ENCODE measurements around the gene SLC33A1.
"Not testable (repeated sequence)": the region's sequence is repeated elsewhere in the genome, so short reads cannot be mapped to it uniquely, and the experiment has no call there.

SLC33A1 gene

GRCh38 chr3:155870945-155871745 lies 16.9 kb upstream of the SLC33A1 start:
- H3K4me3 ChIP-seq (ENCODE audit: low read length): peak overlapping the region; percentile 91
- TF ChIP-seq ZNF274 (IDR thresholded peaks at IDR 0.05; ENCODE audit: low read depth, low read length): no peak

DNA sequence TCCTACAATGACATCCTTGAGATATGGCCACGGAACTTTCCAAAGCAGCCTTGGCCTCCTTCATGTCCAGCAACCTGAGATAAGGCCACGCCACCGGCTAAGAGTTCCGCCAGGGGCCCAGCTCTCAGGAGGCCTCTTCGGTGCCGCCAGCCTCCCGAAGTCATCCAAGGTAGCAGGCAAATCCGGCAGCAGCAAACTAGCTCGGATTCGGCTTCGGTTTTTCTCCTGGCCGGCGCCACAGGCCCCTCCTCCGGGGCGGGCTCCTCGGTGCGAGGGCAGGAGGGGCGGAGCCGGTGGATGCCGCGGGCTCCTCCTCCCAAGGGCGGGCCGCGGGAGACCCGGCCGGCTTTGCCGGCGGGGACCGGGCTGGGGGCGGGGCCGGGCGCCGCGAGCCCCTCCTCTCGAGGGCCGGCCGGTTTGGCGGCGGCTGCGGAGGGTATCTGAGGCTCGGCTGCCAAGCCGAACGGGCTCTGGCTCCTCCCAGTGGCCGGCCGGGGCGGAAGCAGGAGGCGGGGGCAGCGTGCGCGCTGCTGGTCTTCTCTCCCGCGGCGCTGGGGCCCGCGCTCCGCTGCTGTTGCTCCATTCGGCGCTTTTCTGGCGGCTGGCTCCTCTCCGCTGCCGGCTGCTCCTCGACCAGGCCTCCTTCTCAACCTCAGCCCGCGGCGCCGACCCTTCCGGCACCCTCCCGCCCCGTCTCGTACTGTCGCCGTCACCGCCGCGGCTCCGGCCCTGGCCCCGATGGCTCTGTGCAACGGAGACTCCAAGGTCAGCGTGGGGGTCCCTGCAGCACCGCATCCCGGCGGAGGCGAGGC lies 16.1 kb upstream of the SLC33A1 start, which contains the start of gene GMPS:
GMPS (plus strand) TSS at position 518 of the 812 bp plus-strand sequence; CDS start at position 739, 221 bp downstream.
- TF ChIP-seq ZNF274 (IDR thresholded peaks at IDR 0.05; ENCODE audit: low read depth, low read length): no peak
- peak within 1 kb of the TSS; percentile 91 for H3K4me3 ChIP-seq (ENCODE audit: low read length)

- peak overlapping the region; percentile 85; the same call in 1 of the 2 replicates for H3K4me3 ChIP-seq (ENCODE audit: low read length)
- TF ChIP-seq ZNF274 (IDR thresholded peaks at IDR 0.05; ENCODE audit: low read depth, low read length): no peak
Observed at GRCh38 chr3:155869691-155870090, 15.5 kb upstream of the SLC33A1 start.

DNA sequence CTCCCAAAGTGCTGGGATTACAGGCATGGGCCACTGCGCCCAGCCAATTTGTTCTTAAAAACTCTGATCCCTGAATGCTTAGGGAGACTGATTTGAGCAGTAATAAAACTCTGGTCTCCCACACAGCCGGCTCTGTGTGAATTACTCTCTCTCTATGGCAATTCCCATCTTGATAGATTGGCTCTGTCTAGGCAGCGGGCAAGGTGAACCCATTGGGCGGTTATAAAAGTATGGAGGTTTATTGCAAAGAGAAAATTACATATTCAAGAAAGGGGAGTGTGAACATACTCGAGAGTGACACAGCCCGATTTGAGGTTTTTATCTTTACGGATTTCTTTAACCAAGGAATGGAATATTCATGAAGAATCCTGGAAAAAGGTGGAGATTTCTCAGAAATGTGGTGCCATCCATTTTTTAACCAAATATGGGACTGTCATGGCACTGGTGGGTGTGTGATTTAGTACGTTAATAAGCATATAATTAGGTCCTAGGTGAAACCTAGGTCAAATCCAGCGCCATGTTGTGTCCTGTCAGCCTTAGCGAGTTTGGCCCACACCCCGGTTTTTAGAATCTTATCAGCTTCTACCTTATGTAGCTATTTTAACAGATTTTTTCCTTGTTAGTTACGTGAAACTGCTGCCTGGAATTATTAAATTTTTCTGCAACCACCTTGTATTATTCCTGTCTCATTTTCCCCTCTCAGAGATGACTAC lies 9.0 kb upstream of the SLC33A1 start:
- H3K4me3 ChIP-seq (ENCODE audit: low read length): no peak overlapping the region
- TF ChIP-seq ZNF274 (IDR thresholded peaks at IDR 0.05; ENCODE audit: low read depth, low read length): no peak

DNA sequence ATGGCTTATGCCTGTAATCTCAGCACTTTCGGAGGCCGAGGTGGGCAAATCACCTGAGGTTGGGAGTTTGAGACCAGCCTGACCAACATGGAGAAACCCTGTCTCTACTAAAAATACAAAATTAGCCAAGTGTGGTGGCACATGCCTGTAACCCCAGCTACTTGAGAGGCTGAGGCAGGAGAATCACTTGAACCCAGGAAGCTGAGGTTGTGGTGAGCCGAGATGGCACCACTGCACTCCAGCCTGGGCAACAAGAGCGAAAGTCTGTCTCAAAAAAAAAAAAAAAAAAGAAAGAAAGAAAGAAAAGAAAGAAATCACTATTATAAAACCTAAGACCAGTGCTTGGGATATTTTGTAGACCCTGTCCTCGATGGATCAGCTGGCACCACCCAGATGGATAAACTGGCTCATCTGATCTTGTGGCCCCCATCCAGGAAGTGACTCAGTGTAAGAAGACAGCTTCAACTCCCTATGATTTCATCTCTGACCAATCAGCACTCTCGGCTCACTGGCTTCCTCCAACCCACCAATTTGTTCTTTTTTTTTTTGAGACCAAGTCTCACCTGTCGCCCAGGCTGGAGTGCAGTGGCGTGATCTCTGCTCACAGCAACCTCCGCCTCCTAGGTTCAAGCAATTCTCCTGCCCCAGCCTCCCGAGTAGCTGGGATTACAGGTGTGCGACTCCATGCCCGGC lies 8.2 kb upstream of the SLC33A1 start:
- not testable (repeated sequence) for H3K4me3 ChIP-seq (ENCODE audit: low read length)

DNA sequence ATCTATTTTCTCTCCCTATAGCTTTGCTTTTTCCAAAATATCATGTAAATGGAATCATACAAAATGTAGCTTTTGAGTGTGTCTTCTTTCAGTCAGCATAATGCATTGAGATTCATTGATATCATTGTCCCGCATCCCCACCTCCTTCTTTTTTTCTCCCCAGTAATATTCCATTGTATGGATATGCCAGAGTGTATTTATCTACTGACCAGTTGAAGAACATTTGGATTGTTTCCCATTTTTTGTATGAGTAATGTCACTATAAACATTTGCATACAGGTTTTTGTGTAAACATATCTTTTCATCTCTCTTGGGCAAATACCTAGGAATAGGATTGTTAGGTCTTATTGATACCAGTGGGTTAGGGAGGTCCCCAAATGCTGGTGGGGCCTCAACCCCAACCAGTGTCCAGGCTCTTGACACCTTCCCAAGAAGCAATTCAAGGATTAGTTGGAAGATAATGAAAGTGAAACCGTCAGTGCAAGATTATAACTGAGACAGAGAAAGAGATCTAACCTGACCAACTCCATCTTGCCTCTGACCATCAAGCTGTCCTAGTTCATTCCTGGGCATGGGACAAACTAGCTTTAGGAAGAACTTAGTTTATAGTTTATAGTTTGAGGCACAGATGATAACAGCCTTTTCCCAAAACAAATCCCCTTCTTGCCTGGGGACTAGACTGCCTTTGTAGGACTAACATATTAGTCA lies 7.4 kb upstream of the SLC33A1 start:
- TF ChIP-seq ZNF274 (IDR thresholded peaks at IDR 0.05; ENCODE audit: low read depth, low read length): no peak
- H3K4me3 ChIP-seq (ENCODE audit: low read length): no peak overlapping the region

- H3K4me3 ChIP-seq (ENCODE audit: low read length): not testable (repeated sequence)
Observed at GRCh38 chr3:155860424-155860823, 6.2 kb upstream of the SLC33A1 start.

GRCh38 chr3:155859859-155860258 lies 5.6 kb upstream of the SLC33A1 start:
- TF ChIP-seq ZNF274 (IDR thresholded peaks at IDR 0.05; ENCODE audit: low read depth, low read length): no peak
- H3K4me3 ChIP-seq (ENCODE audit: low read length): no peak overlapping the region

GRCh38 chr3:155853214-155854140 lies 750 bp downstream of the SLC33A1 start:
- peak overlapping the region; percentile 76 for H3K4me3 ChIP-seq (ENCODE audit: low read length)
- TF ChIP-seq ZNF274 (IDR thresholded peaks at IDR 0.05; ENCODE audit: low read depth, low read length): no peak

GRCh38 chr3:155852341-155852740 lies 1.9 kb downstream of the SLC33A1 start:
- peak overlapping the region; percentile 76 for H3K4me3 ChIP-seq (ENCODE audit: low read length)
- no peak for TF ChIP-seq ZNF274 (IDR thresholded peaks at IDR 0.05; ENCODE audit: low read depth, low read length)

- not testable (repeated sequence) for H3K4me3 ChIP-seq (ENCODE audit: low read length)
Observed at GRCh38 chr3:155849404-155849803, 4.8 kb downstream of the SLC33A1 start.

DNA sequence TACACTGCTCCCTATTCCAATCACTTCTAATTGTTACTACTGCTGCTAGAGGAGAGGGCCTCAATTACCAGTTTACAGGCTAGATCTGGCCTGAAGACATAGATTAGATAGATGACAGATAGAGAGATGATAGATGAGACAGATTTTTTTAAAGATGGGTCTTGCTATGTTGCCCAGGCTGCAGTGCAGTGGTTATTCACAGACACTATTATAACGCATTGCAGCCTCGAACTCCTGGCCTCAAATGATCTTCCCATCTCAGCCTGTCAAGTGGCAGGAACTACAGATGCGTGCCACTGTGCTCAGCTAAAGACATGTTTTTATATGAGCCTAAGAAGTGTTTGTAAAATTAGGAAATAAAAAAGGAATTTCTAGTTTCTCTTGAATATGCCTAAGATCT lies 6.2 kb downstream of the SLC33A1 start:
- H3K4me3 ChIP-seq (ENCODE audit: low read length): no peak overlapping the region
- no peak for TF ChIP-seq ZNF274 (IDR thresholded peaks at IDR 0.05; ENCODE audit: low read depth, low read length)

Data from GM08714 (cell line).